HG03066 (cell line): ENCODE results near the gene NEGR1.

Experiments
- ATAC-seq: cut with Tn5 transposase; IDR thresholded peaks from one replicate; pipeline ENCODE4 v1.9.1; 2021; ENCODE audit warnings: low read depth; ENCODE audit not compliant: unreplicated experiment

Gene NEGR1

DNA sequence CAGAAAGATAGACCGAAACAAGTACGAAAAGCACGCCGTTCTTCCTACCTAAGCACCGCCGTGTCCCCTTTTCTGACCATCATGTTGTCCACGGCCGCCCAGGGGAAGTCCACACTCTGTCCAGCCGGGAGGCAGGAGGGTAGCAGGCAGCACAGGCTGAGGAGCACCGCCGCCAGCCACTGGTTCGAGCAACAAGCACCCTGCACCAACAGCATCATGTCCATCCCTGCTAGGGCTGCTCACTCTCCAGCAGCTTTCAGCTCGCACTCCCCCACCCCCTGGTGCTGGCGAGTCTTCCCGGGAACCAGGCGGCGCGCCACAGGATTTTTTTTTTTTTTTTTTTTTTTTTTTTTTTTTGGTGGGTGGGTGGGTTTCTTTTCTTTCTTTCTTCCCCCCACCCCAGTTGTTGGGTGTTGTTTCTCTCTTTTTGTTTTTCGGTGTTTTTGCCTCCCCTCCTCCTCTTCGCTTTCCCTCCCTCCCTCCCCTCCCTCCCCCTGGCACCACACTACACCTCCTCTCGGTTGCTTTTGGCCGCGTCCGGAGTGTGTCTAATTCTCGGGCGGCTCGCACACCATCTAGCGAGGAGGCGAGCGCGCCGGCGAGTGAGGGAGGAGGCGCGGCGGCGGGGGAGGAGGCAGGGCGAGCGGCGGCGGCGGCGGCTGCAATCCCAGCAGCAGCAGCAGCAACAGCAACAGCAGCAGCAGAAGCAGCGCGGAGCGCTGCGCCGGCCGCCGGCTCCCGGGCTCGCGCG is at the start of gene NEGR1:
TSS of gene NEGR1 (minus strand) at position 269 of the 751 bp plus-strand sequence.
- peak; percentile 52 for ATAC-seq

DNA sequence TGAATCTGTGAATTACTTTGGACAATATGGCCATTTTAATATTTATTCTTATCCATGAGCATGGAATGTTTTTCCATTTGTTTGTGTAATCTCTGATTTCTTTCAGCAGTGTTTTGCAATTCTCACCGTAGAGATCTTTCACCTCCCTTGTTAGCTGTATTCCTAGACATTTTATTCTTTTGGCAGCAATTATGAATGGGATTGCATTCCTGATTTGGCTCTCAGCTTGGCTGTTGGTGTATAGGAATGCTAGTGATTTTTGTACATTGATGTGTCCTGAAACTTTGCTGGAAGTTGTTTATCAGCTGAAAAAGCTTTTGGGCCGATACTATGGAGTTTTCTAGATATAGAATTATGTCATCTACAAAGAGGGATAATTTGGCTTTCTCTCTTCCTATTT is 44.2 kb upstream of the NEGR1 start:
- no peak for ATAC-seq

DNA sequence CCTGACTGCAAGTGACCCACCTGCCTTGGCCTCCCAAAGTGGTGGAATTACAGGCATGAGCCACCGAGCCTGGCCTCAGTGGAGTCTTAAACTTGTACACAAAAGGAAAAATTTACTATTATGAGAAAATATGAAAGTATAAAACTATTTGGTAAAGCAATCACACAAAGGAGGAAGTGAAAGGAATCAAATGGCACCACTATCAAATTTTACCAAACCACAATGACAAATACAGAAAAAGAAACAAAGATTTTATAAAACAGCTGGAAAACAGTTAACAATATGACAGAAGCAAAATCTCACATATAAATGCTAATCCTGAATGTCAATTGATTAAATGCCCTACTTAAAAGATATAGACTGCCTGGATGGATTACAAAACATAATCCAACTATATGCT is 42.1 kb upstream of the NEGR1 start:
- ATAC-seq, result no peak

DNA sequence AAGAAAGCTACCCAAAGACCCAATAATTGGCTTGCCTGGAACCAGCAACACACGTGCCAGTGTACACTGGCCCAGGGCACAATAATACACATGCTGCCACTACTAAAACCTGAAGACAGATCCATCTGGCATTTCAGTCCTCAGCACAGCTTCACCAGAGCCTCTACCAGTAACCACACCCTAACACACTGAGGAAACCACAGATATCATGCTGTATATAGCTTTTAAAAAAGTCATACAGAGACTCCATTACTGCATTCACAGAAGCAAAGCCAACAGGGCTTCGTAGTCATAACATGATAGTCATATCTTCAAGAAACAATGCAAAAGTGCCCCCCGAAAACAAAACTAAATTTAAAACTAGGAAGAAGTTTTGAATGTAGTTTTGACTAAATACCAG is 40.6 kb upstream of the NEGR1 start:
- no peak for ATAC-seq

DNA sequence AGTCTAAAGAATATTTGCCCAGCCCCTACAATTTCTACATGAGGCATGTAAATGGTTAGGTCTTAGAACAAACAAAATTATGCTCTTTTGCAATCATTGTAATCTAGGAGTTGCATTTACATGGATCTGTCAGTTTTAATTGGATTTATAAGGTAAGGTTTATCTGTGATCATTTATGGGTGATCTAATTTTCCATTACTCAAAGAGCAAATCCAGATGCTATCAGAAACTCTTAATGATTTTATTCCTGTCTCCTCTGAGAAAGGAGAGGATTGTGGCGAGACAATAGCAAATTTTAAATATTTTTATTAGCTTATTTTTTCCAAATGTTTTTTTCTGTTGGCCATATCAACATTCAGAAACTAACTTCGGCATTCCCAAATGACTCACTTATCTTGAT is 14.2 kb upstream of the NEGR1 start:
- ATAC-seq, result no peak

DNA sequence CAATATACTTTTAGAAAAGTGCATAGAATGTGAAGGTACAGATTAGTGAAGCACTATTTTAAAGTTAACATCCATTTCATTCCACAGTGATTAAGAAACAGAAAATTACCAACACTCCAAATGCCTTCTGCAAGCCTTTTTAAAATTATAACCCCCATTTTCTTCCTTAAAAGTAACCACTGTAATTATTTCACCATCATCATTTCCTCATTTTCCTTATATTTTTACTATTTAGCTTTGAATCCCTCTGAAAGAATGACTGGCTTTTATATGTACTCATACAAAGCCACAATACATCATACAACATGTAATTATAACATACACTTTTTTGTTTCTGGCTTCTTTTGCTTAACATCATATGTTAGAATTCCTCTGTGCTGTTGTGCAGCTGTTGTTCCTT is 6.5 kb upstream of the NEGR1 start:
- no peak for ATAC-seq

DNA sequence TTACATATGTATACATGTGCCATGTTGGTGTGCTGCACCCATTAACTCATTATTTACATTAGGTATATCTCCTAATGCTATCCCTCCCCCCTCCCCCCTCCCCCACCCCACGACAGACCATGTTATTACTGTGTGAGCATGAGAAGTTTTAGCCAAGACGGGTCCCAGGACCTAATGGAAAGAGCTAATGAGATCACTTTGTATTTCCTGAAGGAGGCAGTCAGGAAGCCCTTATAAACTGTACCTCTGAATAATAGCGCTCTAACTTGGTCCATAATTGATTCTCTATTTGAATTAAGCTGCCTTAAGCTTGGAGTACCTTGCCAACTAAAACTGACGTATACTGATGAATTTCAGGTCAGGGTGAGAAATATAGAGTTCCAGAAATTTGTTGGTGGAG is 4.1 kb upstream of the NEGR1 start:
- no peak for ATAC-seq

DNA sequence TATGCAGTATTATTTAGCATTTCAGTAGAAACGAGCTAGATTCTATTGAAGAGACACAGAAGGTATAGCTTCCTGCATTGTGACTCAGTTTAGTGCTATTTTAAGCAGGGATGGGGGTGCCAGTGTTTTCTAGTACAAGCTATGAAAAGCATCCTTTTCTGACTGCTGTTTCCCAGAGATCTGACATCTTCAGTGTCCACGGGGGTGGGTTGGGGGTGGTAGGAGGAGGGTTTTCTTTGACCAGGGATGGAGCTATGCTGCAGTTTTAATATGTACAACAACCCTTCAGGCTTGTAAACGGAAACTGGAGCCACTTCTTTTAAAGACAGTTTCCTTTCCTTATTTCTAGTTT is 2.7 kb upstream of the NEGR1 start:
- ATAC-seq, result no peak

DNA sequence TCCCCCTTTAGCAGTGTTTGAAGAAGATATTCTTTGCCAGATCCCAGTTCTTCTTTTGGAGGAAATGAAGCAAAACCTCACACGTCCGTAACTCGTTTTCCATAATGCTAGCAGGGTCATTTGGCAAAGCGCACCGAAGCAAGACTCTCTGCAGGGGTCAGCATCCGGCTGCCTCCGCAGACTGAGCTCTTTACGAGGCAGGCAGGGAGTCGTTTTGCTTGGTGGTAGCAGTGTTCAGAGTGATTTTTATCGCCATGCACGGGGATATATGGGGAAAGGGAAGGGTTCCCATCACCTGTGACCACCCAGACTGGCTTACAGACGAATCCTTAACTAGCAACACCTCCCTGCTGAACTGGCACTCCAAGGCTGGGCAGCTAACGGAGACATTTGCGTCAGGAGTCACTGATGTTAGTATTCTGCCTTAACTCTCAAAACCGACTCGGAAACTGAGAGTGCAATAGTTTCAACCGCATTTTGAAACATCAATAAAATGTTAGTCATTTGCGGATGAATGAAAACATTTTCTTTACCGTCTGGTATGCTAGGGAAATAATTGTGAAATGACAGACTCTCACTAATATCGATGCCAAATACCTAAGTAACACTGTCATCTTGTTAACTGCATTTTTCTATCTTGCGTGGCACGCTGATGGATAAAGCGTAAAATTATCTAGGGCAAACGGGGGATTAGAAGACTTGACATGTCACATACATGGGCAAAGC is 2.2 kb upstream of the NEGR1 start:
- peak; percentile 53 for ATAC-seq

DNA sequence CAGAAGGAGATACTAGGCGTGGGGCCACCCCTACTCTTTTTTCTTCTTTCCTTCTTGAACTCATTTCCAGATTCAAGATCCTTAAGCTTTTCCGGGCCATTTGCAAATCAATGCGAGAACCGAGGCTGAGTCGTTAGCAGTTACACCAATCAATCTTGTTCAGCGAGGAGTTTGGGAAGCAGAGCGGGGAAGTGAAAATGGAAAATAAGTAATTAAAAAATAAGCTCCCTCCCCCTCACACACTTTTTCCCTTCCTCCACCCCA is 1.7 kb upstream of the NEGR1 start:
- no peak for ATAC-seq

DNA sequence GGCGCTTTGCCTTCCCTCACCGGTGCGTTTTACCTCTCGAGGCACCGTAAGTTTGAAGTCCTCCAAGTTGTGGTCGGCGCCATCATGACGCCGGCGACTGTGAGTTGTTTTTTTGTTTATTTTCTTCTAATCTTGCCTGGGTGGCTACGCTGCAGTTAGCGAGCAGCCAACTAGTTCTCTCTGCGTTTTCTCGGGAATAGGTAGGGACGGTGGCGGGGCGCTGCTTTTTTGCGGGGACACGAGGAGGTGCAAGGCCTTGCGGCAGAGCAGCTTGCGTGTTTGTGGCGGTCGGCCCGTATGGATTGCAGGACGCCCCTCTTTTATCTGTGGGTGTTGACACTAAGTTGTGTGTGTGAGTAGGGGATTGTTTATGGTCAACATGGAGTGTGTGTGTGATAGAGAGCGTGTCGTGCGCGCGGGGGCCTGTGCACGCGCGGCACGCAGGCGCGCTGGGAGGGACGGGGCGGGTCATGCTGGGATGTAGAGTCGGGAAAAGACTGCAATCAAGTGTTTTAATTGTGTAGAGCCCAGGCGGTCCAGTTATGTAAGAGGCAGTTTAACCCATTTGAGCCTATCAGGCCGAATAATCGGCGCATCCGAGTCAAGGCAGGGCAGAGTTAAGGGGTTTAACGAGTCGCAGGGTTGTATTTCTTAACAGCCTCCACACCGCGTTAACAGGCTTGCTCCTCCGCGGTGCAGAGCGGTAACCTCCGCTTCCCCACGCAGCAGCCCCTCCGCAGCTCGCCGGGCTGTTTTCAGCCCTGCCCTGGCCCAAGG is 1.2 kb upstream of the NEGR1 start:
- ATAC-seq, result no peak

DNA sequence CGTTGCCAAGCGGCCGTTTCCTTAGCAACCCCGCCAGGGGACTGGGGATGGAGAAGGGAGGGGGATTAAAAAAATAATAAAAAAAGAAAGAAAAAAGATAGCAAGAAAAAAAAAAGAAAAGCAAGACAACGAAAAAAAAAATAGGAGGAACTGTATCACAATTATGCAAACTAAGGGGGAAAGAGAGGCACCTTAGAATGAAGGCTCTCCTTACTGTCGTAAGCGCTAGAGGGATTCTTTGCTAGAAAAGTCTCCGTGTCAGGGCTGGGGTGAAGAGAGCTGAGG is 625 bp upstream of the NEGR1 start:
- peak; percentile 7 for ATAC-seq

DNA sequence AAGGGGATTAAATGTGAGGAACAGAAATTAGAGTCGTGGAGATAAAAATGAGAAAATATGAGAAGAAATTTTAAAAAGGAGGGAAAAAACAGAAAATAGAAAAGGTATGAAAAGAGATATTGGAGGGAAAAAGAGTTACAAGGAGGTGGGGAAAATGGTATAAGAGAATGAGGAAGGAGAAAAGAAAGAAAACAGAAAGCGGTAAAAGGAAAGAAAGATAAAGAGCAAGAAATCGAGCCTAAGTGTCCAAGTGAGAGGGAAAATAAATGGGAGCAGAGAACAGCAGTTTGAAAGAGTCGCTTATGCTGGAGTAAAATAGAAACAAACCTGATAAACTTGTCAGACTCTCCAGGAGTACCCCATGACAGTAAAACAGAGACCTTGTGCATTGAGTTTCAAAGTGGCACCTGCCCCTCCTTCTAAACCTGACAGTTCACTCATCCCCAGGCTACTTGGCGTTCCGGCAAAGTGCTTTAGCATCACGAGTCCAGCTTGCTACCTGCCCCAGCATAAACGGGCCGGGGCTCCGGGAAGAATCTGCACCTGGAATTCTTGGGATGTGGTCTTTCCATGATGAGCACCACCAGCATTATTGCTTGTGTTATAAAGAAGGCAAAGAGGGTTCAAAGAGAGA is 585 bp downstream of the NEGR1 start:
- ATAC-seq, result no peak

DNA sequence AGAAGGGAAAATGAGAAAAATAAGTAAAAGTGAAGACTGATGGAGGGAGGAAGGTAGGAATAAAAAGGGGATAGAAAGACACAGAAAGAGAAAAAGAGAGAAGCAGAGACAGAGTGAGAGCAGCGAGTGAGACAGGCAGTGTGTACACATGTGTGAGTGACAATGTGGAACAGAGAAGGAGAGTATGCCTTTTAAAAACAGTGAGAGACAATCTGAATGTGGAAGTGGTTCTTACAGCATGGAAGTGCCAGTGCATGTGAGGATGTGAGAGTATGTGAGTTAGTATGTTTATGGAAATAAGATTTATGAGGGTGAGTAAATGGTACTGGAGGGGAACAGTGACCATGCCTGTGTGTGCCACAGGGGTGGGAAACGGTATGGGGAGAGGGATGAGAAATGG is 1.2 kb downstream of the NEGR1 start:
- no peak for ATAC-seq

DNA sequence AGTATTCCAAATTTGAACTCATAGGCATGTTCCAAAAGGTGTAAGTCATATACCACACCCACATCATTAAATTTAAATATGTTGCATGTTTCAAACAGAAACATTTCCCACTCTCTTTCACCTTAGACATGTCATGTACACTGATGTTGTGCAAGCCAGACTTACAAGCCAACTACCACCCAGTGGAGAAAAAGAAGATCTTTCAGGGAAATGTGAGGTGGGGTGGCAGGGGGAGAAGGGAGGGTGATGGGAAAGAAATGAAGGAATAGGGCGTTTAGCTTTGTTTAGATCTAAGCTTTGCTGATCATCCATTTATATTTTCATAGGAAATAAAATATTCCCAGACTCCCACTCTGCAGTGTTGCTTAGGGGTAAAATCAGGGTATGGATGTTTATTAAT is 1.6 kb downstream of the NEGR1 start:
- no peak for ATAC-seq

DNA sequence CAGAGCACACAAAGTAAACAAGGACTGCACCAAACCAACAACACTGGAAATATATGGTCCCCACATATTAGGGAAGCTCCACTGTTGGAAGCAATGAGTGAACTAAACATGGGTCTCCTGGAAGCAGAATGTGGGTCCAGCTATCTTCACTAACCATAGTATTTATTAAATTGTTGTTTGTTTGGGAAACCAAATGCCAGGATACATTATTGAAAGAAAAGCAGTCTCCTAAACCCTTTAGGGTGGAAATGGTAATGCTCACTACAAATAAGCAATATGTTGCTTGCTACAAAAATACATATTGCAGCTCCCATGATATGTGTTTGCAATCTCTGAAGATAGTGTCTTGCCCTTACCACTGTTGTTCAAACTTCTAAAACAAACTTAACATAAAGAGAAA is 2.2 kb downstream of the NEGR1 start:
- ATAC-seq, result no peak

DNA sequence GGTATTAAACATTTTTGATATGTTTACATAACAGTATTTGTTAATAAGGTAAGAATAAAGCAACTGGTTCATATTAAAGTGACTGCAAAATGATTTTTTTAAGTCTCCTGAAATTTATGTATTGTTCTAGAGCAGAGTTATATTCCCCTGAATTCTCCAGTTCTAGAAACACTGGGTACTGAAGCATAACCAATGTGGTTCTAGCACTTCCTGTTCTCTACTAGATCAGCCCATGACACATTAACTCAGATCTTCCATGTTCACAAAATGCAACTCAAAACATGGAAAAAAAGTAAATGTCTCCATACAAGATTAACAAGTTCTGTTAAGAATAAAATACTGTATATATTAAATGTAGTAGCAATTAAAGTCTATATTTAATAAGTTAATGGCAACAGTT is 3.9 kb downstream of the NEGR1 start:
- ATAC-seq, result no peak

DNA sequence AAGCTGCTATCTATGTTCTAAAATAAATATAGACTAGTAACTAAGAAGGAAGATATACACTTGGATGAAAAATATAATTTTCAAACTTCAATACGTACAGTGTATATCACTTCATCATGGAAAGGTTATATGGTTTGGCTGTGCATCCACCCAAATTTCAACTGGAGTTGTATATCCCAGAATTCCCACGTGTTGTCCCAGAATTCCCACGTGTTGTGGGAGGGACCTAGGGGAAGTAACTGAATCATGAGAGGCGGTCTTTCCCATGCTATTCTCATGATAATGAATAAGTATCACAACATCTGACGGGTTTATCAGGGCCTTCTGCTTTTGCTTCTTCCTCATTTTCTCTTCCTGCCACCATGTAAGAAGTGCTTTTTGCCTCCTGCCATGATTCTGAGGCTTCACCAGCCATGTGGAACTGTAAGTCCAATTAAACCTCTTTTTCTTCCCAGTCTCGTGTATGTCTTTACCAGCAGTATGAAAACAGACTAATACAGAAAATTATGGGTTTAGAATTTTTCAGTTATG is 10.7 kb downstream of the NEGR1 start:
- no peak for ATAC-seq

DNA sequence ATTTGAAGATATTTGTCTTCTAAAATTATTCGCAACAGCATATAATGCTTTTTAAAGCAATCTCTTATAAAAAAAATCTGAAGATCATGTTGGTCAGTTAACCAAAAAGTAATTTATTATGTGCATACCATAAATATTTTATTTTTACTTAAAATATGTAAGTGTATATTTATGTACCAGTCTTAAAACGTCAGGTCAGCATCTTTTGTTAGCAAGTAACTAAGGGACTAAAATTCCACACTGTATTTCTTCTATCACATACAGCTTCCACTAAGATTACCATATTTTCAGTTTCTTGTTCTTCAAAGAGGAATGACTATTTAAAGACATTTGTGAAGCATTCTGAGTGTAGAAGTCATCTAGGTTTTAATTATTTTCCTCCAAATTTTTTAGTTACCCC is 19.6 kb downstream of the NEGR1 start:
- ATAC-seq, result no peak

DNA sequence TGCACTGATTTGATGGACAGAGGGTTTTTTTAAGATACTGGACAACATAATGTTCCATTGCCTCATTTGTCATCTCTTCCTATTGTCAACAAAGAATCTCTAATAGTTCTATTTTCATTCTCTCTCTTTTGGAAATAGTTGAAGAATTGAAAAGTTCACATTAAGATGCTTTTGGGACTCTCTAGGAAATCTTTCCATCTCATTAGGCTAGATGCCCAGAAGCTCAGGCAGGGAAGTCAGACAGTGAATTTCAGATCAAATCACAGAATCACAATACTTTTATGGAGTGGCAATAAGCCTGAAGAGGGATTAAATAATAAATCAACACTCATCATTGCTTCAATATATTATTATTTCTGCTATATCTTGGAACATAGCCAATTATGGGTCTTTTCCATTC is 29.2 kb downstream of the NEGR1 start:
- no peak for ATAC-seq

DNA sequence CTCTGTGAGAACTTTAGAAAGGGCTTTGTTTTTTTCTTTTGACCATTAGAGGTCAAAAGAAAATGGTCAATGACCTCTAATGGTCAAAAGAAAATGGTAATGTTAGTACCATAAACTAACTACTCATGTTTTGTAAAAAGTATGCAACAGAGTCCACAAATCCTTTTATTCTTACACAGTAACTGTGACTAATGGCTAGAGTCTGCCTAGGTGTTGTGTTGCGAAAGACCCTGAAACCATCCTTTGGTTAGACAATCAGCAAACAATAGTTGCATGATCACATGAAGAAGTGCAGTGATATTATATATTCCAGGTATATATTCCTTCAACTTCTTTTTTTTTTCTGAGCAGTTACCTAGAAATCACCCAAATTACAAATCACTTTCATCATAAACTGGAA is 40.9 kb downstream of the NEGR1 start:
- no peak for ATAC-seq
